ENCODE results near the gene ZSCAN26. TPM values are rescaled to one million over a fixed set of nuclear protein-coding genes. Genes with fewer than 3 reads are reported as not detected.

ZSCAN26 gene
- 9.0 TPM in 2 replicates for total RNA-seq (2021)
- long read RNA-seq, transcript ZSCAN26-202 (4 exons, 2,835 nt), result minor isoform, 6 of 65 reads
- long read RNA-seq, transcript ZSCAN26-204 (4 exons, 2,321 nt), result minor isoform, 17 of 65 reads
- long read RNA-seq, transcript ZSCAN26-201 (4 exons, 2,362 nt), result major isoform, 22 of 65 reads
- long read RNA-seq, partial matches to known transcripts, result 1 of 65 reads
- long read RNA-seq, other reads (novel, unspliced or antisense), result 12 of 65 reads

DNA sequence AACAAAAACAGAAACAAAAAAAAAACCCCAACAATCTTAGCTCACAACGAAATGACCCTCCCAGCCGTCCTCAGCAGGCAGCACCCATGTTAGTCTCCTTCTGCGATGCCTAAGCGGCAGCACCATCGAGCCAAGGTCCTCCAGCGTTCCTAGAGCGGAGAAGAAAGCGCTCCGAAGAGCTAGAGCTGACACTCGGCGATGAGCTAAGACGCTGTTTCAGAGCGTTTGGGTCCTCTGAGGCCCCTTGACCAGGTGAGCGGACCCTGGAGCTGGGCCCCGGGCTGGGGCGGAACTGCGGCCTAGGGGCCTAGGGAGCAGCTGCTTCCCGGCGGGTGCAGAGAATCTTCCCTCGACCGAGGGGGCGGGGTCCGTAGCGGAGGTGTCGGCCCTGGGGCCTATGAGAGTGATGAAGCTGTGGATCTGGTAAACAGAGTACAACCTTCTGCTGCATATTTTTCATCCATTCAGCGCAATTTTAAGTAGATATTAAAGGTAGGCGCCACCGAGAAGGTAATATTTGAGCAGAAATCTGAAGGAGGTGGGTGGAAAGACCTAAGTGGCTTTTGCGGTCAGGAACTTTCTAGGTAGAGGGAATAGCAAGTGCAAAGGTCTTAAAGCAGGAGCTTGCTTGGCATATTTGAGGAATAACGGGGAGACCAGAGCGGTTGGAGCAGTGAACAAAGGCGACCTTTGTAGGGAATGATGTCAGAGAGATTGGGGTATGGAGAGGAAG, at the start of gene ZSCAN26:
ZSCAN26 (plus strand) TSS at position 182 of the 733 bp plus-strand sequence. CDS start 4,777 bp downstream, outside the sequence.
- H3T11ph ChIP-seq (ENCODE audit: low read length), result no peak within 1 kb of the TSS
- H3K18ac ChIP-seq (ENCODE audit: insufficient read length, low read depth, low read length), result peak within 1 kb of the TSS; percentile 13
- H2AFZ ChIP-seq (ENCODE audit: low read length), result peak within 1 kb of the TSS; percentile 90
- no peak within 1 kb of the TSS for H2BK120ac ChIP-seq (ENCODE audit: low read depth, low read length, poor library complexity, severe bottlenecking)
- Mint-ChIP-seq H3K4me1 (peaks cover 0 to 3% of the 10 kb centered on the region in 2 experiments; a peak in 2 of 4 replicates), H3K36me3 (ENCODE audit: insufficient read depth in 1 of 3, low read depth in 3 of 3) (peaks cover 0 to 3% (median 2%) of the 10 kb centered on the region in 3 experiments; a peak in 3 of 7 replicates), H3K27ac (no peak within 1 kb of the TSS; a peak in 1 of 7 replicates), H3K4me3 (no peak within 1 kb of the TSS), H3K9me3 (no peaks in the 10 kb centered on the region), H3K27me3 (ENCODE audit: low read depth) (peaks cover 5% of the 10 kb centered on the region)
- peaks cover 4% of the 10 kb centered on the region for H3K23me2 ChIP-seq (ENCODE audit: insufficient read length, low read depth, low read length, poor library complexity, severe bottlenecking)
- peak within 1 kb of the TSS; percentile 14; the same call in 1 of the 2 replicates for H3K14ac ChIP-seq (ENCODE audit: insufficient read depth, low read length)
- H2BK12ac ChIP-seq (ENCODE audit: insufficient read length, low read depth, low read length), result no peak within 1 kb of the TSS
- peak within 1 kb of the TSS; percentile 48 for H3K27ac ChIP-seq (ENCODE audit: insufficient read length, low read depth, low read length)
- H4K20me1 ChIP-seq (ENCODE audit: control insufficient read depth, insufficient read depth, insufficient read length), result no peaks in the 10 kb centered on the region
- no peaks in the 10 kb centered on the region for H3K4me1 ChIP-seq (ENCODE audit: insufficient read depth, low read length)
- H3K27me3 ChIP-seq (ENCODE audit: insufficient read depth, low read length), result no peaks in the 10 kb centered on the region
- H3K9ac ChIP-seq (ENCODE audit: extremely low read depth, insufficient read length, low read length), result peak within 1 kb of the TSS; percentile 54
- no peak within 1 kb of the TSS for H4K5ac ChIP-seq (ENCODE audit: insufficient read length, low read depth, low read length)
- no peak within 1 kb of the TSS for H2BK15ac ChIP-seq (ENCODE audit: low read depth, low read length)
- WGBS (ENCODE audit: extremely low coverage, insufficient read length, low lambda C conversion rate), result no CpG with 5 or more reads among the region's 32 CpGs
- no peak within 1 kb of the TSS for H2BK5ac ChIP-seq (ENCODE audit: insufficient read length, low read length)
- H3K23ac ChIP-seq (ENCODE audit: insufficient read length, low read depth, low read length), result no peak within 1 kb of the TSS
- H3K79me2 ChIP-seq (ENCODE audit: insufficient read depth, low read length), result no peaks in the 10 kb centered on the region; the same call in 1 of the 2 replicates
- H3K9me3 ChIP-seq (ENCODE audit: control insufficient read depth, low read depth, low read length), result no peaks in the 10 kb centered on the region
- no peak within 1 kb of the TSS for H2AK5ac ChIP-seq (ENCODE audit: insufficient read length, low read length)
- H3K4ac ChIP-seq (ENCODE audit: low read depth, low read length), result no peak within 1 kb of the TSS
- DNase-seq, result peak; percentile 85
- TF ChIP-seq CTCF (conservative IDR thresholded peaks at IDR 0.05), result no peak
- no peak within 1 kb of the TSS for H3K56ac ChIP-seq (ENCODE audit: insufficient read length, low read depth, low read length)
- no peak within 1 kb of the TSS for H2BK20ac ChIP-seq (ENCODE audit: low read depth, low read length, poor library complexity, severe bottlenecking)
- H4K91ac ChIP-seq (ENCODE audit: insufficient read length, low read depth, low read length), result no peak within 1 kb of the TSS
- H3K79me1 ChIP-seq (ENCODE audit: insufficient read depth, low read depth, low read length, poor library complexity, severe bottlenecking), result no peaks in the 10 kb centered on the region
- H4K8ac ChIP-seq (replicated peaks; ENCODE audit: insufficient read length, low read depth, low read length), result no peak within 1 kb of the TSS
- H3K4me2 ChIP-seq (ENCODE audit: insufficient read depth, insufficient read length, low read length), result peak within 1 kb of the TSS; percentile 66
